GM18867 (cell line): ENCODE results near the gene CAPN14.

Experiments used
- ATAC-seq: cut with Tn5 transposase; IDR thresholded peaks from one replicate; pipeline ENCODE4 v1.9.1; 2021; ENCODE audit warnings: mild to moderate bottlenecking, moderate library complexity; ENCODE audit not compliant: unreplicated experiment

The CAPN14 gene

DNA sequence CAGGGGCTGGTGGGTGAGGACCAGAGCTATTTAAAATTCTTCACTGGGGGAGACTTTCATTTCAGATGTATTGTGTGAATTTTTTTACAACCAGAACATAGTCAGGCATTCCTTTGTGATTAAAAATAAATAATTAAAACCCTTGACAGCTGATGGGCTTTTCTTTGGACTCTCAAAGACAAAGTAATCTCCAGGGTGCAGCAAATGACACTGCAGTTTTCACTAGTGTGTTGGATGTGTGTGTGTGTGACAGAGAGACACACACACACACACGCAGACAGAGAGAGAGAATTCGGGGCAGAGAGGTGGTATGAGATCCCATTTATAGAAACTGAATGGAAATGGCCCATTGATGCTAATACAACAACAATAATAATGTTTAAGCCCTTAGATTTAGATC, 68.8 kb downstream of the CAPN14 start:
- no peak for ATAC-seq

DNA sequence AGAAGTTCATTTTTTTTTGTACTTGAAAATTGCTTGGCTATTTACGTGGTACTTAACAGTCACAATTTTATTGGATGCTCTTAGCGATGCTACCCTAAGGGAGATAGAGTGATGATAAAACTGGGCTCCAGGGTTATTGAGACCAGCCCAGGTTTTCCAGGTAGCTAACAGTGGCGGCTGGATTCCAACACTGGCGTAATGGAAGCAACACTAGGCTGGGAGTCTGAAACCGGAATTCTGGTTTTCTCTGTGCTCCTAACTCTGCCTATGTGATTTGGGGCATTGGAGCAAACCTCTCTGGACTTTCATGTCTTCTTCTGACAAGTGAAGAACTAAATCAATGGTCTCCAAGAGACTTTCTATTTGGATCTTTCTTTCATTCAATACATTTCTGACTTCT, 69.7 kb downstream of the CAPN14 start:
- no peak for ATAC-seq

DNA sequence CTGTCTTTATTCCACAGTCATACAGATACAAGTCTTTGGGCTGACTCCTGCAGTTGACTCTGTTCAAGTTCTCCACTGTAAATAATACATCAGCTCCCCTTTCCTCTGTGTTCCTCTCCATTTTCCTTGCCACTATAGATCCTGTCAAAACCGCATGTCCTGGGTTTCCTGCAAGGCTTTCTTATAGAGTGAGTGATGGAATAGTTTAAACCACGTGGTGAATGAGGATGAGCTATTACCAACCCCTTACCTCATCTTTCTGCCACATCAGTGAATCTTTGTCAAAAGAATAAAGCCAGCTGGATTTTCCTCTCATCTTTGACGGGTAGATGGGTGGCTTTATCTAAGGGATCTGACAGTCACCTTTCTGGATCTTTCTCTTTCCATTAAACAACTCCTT, 75.2 kb downstream of the CAPN14 start:
- ATAC-seq: no peak

DNA sequence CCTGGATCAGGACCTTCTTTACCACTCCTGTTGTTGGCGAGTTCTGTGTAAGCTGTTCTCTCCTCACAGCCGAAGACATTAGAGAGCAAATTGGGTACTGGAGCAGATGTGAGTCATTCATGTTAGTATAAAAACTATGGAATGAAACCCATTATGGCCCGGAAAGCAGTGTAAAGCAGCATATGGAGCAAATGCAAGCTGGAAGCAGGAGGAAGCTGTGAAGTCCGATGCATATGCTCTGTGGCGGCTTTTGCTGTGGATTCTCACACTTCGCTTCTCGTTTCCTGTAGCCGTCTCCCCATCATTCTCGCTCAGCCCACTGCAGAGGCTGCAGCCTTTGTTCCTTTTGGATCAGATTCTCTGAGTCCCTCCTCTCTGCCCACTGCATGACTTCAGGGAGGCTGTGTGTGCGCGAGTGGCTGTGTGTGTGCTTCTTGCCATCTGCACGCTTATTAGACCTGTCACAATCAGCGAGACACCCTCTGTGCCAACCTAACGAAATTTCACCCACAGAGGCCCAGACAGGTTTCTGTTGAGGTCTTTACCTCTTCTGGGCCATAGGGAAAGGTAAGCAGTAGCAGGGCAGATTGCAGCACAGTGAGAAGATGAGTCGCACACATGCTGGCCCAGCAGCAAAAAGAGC, 75.8 kb downstream of the CAPN14 start:
- ATAC-seq: no peak

DNA sequence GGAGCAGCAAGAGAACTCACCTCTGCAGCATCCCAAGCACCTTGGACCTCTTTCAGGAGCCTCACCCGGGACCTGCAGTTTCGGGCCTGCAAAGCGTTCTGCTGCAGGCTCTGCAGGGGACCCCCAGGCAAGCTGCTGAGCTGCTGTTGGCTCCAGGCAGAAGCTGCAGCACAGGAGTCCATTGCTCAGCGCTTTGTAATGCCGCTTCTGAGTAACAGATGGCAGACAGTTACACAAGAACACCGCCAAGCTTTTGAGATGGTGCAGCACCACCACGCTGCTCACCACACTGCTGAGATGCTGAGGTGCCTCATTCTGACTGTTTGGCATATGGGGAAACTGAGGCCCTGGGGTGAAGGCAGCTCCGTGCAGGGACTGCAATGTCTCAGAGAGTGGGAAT, 77.2 kb downstream of the CAPN14 start:
- ATAC-seq: no peak

DNA sequence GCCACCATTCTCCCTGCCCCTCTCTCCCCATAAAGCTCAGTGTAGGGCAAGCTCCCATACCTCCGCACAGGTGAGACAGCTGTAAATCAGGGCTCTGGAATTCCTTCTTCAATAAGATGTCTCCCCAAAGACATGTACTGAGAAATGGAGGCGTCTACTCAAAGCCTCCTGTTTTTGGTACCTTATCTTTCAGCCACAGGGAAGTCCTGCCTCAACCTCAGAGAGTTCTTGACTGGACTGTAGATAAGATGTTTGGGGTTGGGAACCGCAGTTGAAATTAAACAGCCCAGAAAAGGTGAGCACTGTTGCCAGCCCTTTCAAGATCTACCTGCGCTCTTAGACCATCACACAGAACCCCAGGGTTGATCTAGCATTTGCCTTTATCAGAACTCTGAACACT, 77.6 kb downstream of the CAPN14 start:
- no peak for ATAC-seq

DNA sequence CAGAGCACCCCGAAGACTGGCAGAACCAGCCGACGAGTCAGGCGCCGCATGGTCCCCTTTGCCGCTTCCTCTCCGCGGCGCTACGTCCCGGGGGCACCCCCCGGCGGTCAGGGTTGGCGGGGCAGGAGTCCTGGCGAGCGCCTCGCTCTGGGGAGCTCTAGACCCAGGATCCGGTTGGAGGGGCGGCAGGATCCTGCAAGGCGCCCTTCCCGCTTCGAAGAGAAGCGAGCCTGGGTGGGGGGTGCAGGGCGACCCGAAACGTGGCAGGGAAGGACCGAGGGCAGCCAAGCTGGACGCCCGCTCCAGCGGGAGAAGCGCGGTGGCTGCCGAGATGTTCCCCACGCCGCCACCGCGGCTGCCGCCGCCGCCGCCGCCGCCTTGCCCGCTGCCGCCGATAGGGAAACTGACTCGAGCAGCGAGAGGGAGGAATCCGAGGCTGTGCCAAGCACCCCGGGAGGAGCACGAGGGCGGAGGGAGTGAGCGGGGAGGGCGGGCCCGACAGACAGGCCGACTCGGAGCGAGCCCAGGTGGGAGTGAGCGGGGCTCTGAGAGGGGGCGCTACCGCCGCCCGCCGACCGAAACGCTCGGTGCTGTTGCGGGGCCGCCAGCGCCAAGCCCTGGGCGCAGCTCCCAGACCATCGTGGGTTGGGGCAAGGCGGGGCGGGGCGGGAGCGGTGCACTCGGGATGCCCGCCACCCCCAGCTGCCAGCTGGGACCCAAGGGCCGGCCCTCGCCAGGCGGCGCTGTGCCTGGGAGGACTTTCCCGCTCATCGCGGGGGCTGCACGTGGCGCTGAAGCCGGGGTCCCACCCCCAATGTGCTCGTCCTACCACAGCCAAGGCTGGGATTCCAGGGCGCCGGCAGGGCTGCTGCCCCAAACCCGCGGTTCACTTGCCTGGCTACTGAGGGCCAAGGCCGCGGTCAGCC, 79.0 kb downstream of the CAPN14 start, which contains the start of gene GALNT14:
Gene GALNT14 (minus strand): TSS at position 404 of the 926 bp plus-strand sequence. CDS start 354 bp downstream, at position 50.
- ATAC-seq: peak; percentile 68

DNA sequence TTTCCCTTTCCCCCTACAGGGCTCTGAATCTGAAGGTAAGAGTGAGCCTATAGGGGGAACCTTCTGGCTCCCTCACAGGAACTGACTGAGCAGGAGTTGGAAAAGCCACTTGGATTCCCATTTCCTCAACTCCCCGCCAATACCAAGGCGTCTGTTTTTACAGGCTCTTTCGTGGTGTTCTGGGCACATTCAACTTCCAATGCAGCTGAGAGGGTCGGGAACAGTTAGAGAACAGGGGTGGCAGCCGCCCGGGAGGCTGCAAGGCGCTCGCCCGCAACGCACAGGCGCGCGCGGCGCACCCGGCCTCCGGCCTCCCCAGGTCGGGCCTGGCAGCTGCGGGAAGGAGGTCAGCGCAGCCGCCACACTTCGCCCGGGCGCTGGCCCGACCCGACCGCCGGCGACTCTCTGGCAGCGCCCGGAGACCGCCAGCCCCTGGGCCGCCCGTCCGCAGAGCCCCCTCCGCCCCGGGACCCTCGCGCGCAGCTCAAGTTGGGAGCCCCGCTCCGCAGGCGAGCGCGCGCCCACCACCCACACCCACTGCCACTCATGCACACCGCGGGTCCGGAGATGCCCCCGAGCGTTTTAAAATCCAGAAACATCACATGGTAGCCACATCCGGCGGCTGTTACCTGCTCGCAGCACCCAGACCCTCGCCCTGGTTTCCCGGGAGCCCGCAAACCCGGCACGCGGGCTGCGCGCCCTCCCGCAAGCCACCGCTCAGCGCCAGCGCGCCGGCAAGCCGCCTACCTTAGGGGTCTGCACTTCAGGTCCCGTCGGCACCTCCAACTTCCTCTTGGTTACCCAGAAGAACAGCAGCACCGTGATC, 79.9 kb downstream of the CAPN14 start:
- ATAC-seq: no peak

DNA sequence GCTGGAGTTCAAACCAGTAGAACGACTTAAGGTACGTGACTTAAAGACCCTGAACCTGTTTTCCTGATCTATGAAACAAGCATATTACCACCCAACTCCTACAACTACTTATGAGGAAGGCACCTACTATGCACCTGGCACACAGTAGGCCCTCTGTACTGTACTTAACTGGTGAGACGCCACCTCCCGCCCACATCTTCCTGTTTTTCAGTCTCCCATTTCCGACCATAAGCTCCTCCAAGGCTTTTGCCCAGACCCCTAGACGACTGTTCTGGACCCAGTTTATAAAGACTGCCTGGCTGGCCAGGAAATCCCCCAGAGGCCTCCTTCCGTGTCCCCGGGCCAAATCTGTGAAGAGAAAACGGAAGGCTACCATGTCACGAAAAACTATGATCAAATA, 80.6 kb downstream of the CAPN14 start:
- ATAC-seq: no peak

DNA sequence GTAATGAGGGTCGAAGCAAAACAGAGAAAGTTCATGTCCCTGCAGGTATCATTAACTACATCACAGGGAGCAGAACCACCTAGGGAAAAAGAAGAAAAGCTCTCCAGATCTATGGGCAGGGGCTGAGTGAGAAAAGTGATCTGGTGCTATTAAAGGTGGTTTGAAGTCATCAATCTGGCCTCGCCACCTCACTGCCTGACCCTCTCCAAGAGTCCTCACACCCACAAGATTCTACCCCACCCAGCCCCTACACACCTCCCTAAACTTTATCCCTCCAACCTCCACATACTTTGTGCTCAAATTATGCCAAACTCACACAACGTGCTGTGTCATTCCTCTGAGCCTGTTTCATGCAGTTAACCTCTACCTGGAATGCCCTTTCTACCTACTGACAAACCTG, 81.3 kb downstream of the CAPN14 start:
- no peak for ATAC-seq

DNA sequence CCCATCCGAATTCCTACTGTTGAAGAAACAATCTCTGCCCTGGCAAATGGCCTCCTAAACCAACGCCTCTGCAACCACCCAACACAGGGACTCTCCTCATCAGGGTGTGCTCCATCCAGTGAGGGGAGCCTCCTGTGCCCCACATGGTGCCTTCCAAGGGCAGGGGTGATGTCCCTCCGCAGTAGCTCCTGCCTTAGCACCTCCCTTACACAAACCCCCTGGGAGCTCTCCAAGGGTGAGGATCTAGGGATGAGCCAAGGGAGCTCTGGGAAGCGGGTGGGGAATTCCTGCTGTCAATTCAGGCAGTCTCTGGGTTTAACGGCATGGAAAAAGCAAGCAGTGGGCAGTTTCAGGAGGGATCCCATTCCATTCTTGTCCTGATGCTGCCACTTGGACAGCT, 82.8 kb downstream of the CAPN14 start:
- no peak for ATAC-seq

DNA sequence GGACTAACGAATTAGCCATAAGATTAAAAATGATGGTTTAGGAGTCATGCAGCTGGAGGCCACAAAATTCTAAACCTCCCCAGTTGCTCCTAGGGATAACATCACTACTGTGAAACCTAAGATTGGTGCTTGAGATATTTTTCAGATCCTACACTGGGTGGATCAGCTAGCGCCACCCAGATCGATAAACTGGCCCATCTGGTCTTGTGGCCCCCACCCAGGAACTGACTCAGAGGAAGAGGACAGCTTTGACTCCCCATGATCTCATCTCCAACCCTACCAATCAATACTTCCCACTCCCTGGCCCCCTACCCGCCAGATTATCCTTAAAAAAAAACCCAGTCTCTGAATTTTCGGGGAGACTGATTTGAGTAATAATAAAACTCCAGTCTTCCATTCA, 84.5 kb downstream of the CAPN14 start:
- ATAC-seq: no peak

DNA sequence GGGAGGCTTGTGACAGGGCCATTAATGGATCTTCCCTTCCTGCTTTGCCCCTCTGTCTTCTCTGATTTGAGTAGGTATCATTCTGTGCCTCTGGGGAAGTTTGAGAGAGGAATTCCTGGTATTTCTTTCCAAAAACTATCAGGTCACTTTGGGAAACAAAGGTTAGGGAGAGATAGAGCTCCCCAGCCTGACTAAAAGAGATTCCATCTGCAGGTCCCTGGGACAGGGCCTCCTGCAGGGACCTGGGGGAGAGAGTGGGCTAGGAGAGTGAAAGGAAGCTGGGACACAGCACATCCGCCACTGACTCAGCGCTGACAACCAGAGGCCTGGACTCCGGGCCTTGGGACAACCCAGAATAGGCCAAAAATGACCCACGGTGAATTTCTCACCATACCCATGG, 85.4 kb downstream of the CAPN14 start:
- ATAC-seq: no peak

DNA sequence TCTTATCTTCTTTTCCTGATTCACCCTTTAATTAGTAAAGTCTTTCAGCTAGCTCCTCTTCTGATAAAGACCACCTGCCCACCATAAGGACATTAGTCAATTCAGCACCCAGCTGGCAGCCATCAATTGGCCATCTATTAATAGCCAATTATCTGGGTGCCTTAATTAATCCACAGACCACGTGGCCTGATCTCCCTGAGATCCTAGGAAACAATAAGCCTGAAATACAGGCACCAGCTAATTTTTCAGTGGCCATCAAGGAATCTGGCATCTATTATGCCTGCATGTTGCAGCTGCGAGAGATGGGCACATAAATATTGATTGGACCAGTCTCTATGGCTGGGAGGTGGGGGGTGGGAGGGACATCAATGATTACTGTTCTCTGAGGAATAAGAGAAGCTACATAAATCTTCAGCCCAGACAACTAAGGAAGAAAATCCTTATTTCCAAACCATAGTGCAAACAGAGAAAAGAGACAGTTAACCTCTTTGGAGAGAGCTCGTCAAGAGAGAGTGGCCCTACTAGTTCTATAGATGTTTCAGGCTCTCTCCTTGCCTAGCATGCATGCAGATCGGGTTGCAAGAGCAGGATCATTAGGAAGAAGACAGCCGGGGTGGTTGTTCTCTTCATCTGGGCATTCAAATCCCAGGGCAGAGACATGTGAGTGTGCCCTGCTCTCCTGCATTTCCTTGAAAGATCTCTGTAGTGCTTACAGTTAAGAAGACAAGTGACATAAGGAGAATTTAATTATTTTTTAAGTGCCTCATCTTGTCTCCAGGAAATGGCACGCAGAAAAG, 87.7 kb downstream of the CAPN14 start:
- ATAC-seq: no peak

DNA sequence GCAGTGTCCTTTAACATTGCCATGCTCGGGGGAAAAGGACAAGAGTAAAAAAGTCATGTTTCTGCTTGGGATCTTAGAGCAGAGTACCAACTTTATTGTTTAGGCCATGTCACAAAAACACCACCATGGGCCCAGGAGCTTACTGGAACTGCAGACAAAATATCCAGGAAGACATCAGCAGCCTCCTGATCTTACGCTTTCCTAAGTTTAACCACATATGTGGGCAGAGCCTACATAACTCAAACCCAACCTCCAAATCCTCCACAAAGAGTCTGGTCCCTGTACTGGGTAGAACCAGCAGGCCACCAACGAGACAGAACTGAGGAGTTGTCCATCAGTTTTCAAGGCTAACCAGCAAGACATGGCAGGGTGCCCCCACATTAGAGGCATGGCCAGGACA, 89.4 kb downstream of the CAPN14 start:
- ATAC-seq: no peak

DNA sequence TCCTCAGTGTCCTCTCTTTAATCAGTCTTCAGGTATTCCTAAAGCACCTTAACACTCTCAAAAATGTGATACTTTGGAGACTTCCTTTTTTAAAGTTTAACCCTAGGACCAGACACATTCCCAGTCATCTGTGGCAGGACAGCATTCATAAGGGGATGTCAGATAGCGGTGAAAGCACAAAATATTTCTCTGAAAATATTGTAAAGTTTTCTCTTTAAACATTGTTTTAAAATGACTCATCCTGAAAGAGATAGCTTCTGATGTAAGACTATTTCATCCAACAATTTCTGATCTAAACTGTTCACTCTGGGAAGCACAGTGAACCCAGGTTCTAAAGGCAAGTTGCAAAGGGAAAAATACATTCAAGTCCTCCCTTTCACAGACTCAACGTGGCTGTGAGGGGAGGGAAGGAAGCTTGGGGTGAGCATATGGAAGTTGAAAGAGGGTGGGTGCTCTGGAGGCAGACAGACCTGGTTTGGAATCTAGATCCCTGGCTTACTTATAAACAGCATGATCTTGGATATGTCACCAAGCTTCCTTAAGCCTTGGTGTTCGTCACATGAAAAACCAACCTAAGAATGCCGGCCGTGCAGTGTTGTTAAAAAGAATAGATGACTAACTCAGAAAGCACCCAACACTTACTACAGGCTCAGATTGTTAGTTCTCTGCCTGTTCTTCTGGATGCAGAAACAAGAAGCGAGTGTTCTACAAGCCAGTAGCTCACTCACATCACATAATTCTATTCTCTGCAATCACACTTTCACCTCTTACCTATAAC, 91.2 kb downstream of the CAPN14 start:
- ATAC-seq: no peak

DNA sequence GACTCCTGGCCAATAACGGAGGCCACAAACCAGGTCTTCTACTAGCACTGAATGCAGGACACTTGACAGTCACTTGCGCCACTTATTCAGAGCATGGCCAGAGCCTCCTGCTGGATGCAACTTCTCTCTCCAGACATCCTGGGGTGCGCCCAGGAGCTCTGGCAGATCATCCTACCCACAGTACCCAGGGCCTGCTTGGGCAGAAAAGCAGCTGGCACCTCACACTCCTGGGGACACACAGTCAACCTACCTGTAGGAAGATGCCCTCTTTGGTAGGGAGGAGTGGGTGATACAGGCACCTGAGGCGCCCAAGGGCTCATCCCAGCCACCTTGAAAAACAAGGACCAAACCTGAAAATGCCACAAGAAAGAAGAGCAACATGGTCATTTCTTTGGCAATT, 92.4 kb downstream of the CAPN14 start:
- no peak for ATAC-seq
